NB4 (cell line): ENCODE results near the gene OR2A5.

Source experiments
- DNase-seq: peaks from one replicate; pipeline ENCODE4 v3.0.0; 2010; ENCODE audit warnings: low read depth
- H3K4me3 ChIP-seq: one replicate; pipeline ENCODE4 v1.5.1; 2011; ENCODE audit warnings: mild to moderate bottlenecking, low read depth, low read length, moderate library complexity
- MYC ChIP-seq: IDR thresholded peaks from 2 replicates; pipeline ENCODE4 v1.6.1; 2011; ENCODE audit warnings: low read depth, low read length
- POLR2A ChIP-seq: IDR thresholded peaks from 2 replicates; pipeline ENCODE4 v1.6.1; 2011; ENCODE audit warnings: mild to moderate bottlenecking; ENCODE audit not compliant: insufficient read length; ENCODE audit errors: extremely low read depth
- TF ChIP-seq, protein P1 (sequence below): IDR thresholded peaks from 2 replicates; pipeline ENCODE4 v1.6.1; 2011; ENCODE audit warnings: low read depth, low read length
- TF ChIP-seq, protein P2 (sequence below): IDR thresholded peaks from one replicate; pipeline ENCODE4 v1.5.1; 2012; ENCODE audit warnings: low read depth, low read length

OR2A5 gene

DNA sequence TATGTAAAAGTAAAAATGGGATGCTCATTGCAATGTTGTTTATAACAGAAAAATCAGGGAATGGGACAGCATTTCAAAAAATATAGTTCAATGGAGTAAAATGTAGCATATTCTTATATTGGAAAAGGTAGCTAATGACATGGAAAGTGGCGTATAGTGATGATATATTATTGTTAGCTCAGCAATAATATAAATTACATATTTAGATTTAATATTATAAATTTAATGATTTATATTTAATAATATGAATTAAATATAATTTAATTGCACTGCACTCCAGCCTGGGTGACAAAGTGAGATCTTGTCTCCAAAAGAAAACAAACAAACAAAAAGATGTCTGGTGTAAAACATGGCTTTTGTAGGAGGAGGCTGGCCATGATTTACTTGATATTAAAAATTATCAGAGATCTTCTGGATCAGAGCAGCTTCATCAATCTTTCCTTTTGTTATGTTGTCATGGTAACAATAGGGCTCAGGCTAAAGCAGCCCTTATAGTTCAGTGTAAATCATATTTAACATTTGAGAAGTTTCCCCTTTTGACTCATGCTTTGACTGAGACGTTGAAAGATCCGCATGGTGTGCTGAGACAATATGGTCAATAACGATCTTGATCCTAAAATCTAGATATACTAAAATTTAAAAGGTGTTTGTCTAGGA is 25.4 kb upstream of the OR2A5 start:
- TF ChIP-seq POLR2A (no peak), MYC (no peak)
- TF ChIP-seq, protein P1, sequence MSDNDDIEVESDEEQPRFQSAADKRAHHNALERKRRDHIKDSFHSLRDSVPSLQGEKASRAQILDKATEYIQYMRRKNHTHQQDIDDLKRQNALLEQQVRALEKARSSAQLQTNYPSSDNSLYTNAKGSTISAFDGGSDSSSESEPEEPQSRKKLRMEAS, result no peak
- TF ChIP-seq, protein P2, sequence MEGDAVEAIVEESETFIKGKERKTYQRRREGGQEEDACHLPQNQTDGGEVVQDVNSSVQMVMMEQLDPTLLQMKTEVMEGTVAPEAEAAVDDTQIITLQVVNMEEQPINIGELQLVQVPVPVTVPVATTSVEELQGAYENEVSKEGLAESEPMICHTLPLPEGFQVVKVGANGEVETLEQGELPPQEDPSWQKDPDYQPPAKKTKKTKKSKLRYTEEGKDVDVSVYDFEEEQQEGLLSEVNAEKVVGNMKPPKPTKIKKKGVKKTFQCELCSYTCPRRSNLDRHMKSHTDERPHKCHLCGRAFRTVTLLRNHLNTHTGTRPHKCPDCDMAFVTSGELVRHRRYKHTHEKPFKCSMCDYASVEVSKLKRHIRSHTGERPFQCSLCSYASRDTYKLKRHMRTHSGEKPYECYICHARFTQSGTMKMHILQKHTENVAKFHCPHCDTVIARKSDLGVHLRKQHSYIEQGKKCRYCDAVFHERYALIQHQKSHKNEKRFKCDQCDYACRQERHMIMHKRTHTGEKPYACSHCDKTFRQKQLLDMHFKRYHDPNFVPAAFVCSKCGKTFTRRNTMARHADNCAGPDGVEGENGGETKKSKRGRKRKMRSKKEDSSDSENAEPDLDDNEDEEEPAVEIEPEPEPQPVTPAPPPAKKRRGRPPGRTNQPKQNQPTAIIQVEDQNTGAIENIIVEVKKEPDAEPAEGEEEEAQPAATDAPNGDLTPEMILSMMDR, result no peak
- no peak for DNase-seq
- no peak overlapping the region for H3K4me3 ChIP-seq

DNA sequence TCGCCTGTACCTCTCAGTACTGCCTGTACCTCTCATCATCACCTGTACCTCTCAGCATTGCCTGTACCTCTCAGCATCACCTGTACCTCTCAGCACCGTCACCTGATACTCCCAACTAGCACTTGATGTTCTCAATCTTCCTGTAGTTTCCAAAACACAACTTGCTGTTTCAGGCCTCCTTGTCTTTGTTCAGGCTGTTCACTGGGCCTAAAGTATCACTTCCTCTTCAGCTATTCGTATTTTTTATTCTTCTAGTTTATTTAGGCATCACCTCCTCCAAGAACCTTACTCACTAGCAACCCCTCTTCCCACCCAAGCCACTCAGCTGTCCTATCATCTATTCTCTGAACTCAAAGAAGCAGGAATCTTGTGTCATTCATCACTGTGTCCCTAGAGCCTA is 24.5 kb upstream of the OR2A5 start:
- DNase-seq, result no peak
- H3K4me3 ChIP-seq, result no peak overlapping the region
- TF ChIP-seq MYC, result no peak
- TF ChIP-seq, protein P1, result no peak
- TF ChIP-seq POLR2A, result no peak
- TF ChIP-seq, protein P2, result no peak

DNA sequence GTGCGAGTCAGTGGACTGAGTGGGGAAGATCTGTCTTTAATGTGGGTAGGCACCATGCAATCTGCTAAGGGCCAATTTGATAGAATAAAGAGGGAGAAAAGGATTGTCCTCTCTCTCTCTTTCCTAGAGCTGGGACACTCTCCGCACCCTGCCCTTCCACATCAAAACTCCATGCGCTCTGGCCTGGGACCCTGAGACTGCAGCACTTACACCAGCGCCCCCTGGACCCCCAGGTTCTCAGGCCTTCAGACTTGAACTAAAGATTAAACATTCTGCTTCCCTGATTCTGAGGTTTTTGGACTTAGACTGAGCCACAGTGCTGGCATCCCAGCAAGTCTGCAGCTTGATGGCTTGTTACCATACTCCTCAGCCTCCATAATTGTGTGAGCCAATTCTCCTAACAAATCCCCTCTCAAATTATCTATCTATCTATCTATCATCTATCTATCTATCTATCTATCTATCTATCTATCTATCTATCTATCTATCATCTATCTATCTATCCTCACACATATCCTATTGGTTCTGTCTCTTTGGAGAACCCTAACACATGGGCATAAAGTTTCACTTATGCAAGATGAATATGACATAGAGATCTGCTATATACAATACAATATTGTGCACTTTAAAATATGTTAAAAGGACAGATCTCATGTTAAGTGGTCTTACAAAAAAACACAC is 22.4 kb upstream of the OR2A5 start:
- no peak for DNase-seq
- no peak overlapping the region for H3K4me3 ChIP-seq
- TF ChIP-seq MYC, result no peak
- TF ChIP-seq POLR2A, result no peak
- TF ChIP-seq, protein P2, result no peak

DNA sequence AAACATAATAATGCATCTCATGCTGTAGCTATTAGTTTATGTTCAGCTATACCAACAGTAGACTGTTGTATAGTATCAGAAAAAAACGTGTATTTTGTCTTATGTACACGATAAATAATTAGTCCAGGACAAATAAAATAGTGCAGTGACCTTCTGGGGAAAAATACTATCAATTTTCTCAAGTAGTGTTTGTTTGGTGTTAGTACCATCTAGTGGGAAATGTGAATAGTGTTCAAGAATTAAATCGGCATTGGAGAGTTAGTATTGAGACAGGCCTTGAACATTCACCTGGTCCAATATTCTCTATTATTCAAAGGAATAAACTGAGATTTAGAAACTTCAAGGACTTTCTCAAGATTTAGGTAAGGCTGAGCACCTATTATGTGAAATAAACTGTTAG is 21.7 kb upstream of the OR2A5 start:
- peak; percentile 14 for DNase-seq
- no peak overlapping the region for H3K4me3 ChIP-seq
- TF ChIP-seq, protein P2, result no peak
- TF ChIP-seq, protein P1, result no peak
- TF ChIP-seq POLR2A, result no peak
- TF ChIP-seq MYC, result no peak

DNA sequence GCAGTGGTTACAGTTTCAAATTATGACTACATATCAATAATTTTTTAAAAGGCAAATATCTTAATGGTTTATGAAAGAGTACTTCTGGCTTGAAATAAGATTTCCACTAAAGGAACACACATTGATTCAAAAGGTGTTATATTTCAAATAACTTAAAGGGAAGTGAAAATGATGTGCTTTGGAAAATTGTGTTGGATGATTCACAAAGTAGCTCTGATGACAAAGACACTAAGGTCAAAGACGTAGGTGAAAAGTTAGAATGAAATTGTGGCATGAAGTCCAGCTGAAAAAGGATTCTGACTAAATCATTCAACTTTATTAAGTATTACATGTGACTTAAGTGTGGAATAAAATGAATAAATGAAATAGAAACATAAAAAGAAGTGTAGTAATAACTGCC is 20.8 kb upstream of the OR2A5 start:
- no peak overlapping the region for H3K4me3 ChIP-seq
- no peak for TF ChIP-seq POLR2A
- TF ChIP-seq, protein P2, result no peak
- TF ChIP-seq, protein P1, result no peak
- no peak for TF ChIP-seq MYC
- DNase-seq, result no peak

DNA sequence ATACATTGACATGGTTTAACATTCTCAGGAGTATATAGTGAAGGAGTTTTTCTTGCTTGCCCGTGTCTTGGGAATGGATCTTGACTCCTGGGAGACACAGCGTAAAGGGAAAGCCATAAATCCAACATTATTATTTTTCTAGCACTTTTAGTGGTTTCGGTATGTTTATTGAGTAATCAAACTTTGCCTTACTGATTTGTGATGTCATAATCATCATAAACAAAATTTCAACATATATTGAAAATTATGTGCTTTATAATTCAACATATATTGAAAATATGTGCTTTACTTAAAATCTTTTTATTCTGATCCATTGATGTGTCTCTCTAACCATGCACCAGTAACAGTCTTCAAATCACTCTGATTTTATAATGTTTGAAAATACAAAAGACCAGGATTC is 20.2 kb upstream of the OR2A5 start:
- no peak overlapping the region for H3K4me3 ChIP-seq
- no peak for DNase-seq
- TF ChIP-seq, protein P2, result no peak
- TF ChIP-seq, protein P1, result no peak
- TF ChIP-seq POLR2A (no peak), MYC (no peak)
